GM06990 (cell line): Measurements from ENCODE around the gene CDR2.

Experiments used
- DNase-seq: peaks from one replicate; pipeline ENCODE4 v3.0.0-alpha.2; 2011; ENCODE audit not compliant: insufficient read length; ENCODE audit errors: extremely low read depth
- H3K27me3 ChIP-seq: replicated peaks from 2 replicates; pipeline ENCODE4 v1.6.0; 2011; ENCODE audit warnings: low read length; ENCODE audit not compliant: control insufficient read depth, insufficient read depth
- H3K36me3 ChIP-seq: 2 replicates; pipeline ENCODE4 v1.5.1; 2011; ENCODE audit warnings: low read length; ENCODE audit not compliant: control insufficient read depth, insufficient read depth
- H3K4me3 ChIP-seq: replicated peaks from 2 replicates; pipeline ENCODE4 v1.5.1; 2011; ENCODE audit warnings: low read depth, mild to moderate bottlenecking, control low read depth, low read length
- TF ChIP-seq, protein P1 (sequence below): IDR thresholded peaks from 2 replicates; pipeline ENCODE4 v1.5.1; 2011; ENCODE audit warnings: low read length, control low read depth, mild to moderate bottlenecking, inconsistent platforms; ENCODE audit not compliant: insufficient read depth, poor library complexity, severe bottlenecking

Gene CDR2

DNA sequence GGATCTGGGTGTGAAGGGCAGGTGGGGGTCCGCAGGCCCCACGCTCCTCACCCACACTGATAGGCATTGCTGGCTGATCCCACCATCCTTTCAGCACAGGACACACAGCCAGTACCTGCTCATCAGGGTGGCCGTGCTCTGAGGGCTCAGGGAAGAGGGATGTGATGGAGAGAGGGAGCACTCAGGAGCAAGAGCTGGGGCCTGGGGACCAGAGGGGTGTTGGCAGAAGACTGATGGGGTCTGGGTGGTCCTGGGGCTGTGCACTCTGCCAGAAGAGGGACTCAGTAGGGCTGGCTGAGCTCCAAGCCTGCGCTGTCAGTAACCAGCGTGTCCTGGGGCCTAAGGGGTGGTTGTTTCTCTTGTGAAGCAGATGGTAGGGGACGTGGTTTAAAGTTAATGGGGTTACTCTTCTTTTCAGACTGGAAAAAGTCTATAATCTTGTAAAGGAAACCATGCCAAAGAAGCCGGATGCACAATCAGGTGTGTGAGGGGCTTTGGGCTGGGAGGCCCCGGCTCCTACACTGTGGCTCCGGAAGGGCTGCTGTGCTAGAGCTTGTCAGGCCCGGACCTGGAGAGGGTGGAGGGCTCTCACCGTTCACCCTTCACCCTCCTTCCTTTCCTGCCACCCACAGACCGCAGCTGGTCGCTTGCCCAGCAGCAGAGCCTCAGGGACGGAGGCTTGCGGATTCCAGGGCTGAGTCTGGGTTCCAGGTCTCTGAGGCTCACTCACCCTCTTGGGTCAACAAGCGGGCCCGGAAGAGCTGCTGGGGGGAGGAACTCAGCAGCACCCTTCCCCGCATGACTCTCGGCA is 49.4 kb downstream of the CDR2 start:
- no peak overlapping the region for H3K4me3 ChIP-seq
- DNase-seq, result no peak
- H3K36me3 ChIP-seq, result peaks cover 41% of the 10 kb centered on the region
- H3K27me3 ChIP-seq, result no peaks in the 10 kb centered on the region
- TF ChIP-seq, protein P1, sequence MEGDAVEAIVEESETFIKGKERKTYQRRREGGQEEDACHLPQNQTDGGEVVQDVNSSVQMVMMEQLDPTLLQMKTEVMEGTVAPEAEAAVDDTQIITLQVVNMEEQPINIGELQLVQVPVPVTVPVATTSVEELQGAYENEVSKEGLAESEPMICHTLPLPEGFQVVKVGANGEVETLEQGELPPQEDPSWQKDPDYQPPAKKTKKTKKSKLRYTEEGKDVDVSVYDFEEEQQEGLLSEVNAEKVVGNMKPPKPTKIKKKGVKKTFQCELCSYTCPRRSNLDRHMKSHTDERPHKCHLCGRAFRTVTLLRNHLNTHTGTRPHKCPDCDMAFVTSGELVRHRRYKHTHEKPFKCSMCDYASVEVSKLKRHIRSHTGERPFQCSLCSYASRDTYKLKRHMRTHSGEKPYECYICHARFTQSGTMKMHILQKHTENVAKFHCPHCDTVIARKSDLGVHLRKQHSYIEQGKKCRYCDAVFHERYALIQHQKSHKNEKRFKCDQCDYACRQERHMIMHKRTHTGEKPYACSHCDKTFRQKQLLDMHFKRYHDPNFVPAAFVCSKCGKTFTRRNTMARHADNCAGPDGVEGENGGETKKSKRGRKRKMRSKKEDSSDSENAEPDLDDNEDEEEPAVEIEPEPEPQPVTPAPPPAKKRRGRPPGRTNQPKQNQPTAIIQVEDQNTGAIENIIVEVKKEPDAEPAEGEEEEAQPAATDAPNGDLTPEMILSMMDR, result no peak

DNA sequence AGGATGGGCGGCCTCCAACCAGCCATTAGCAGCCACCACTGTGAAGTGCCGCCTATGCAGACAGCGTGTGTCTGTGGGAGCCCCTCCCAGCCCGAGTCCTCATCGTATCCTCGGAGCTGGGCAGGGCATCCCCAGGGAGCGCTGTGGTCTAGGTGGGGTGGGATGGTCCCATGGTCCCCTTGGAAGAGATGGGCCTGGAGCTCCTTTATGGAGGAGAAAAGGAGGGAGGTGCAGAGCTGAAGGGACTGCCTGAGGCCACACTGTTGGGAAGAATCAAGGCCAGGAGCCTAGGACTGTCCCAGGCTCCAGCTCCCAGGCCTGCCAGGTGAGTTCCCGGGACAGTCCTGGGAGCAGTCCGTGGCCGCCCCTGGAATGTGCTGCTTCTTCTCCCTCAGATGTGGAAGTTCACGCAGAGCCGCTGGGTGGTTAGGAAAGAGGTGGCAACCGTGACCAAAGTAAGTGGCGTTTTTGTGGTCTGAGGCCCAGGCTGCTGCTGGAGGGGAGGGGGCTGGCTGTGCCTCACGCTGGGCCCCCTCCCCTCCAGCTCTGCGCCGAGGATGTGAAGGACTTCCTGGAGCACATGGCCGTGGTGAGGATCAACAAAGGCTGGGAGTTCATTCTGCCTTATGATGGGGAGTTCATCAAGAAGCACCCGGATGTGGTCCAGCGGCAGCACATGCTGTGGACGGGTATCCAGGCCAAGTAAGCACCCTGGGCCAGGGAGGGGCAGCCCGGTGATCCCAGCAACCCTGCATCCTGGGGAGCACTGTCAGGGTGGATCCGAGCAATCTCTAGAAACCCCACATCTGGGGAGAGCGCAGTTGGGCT is 50.2 kb downstream of the CDR2 start:
- TF ChIP-seq, protein P1, result no peak
- DNase-seq, result no peak
- H3K36me3 ChIP-seq, result peaks cover 41% of the 10 kb centered on the region
- no peaks in the 10 kb centered on the region for H3K27me3 ChIP-seq
- H3K4me3 ChIP-seq, result no peak overlapping the region

DNA sequence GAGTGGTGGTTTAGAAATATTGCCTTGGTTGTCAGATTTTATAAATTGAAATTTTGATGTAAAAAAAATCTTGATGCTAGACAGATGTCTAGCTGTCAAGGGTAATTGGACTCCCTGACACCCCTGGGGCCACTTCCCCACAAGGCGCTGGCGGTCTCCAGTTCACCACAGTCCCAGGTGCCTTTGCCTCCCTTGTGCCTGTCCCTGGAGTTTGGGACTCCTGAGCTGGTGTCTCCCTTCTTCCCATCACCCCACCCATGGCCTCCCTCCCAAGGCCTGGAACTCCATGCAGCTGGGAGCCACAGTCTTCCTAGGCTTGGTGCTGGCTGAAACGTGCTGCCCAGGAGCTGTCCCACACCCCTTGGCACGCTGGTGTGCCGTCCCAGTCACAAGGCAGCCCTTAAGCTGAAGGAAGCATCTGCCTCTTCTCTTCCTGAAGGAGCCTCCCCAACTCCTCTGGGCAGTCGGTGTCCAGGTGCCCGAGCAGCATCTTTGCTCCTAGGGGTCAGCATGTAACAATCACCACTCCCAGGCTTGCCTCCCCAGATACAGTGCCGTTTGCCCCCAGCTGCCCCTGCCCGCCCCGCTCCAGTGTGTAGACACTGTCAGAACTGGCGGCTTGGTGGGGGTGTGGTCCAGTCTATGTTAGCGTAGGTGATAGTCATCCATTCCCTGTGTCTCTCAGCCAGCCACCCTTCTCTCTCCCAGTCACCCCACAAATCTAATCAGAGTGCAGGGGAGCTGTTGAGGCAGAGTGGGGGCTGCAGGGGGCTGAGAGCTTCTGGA is 51.1 kb downstream of the CDR2 start:
- Histone ChIP-seq H3K36me3 (peaks cover 44% of the 10 kb centered on the region), H3K27me3 (no peaks in the 10 kb centered on the region), H3K4me3 (no peak overlapping the region)
- no peak for DNase-seq
- TF ChIP-seq, protein P1, result no peak

DNA sequence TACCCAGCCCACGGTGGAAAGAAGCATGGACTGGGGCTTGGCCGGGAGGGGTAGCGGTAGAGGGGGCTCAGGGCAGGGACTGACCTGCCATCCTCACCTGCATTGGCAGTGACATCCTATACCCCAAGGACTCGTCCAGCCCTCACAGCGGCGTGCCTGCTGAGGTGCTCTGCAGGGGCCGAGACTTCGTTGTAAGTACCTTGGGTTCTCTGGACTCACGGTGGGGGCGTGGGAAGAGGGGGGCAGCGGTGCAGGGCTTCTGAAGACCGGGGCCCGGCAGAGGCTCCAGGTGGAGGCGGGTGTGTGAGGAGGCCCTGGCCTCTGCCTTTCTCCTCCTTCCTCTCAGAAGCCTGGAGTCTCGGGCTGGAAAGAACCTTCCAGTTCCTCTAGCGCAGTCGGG is 51.7 kb downstream of the CDR2 start:
- H3K36me3 ChIP-seq, result peaks cover 42% of the 10 kb centered on the region
- TF ChIP-seq, protein P1, result no peak
- no peak overlapping the region for H3K4me3 ChIP-seq
- H3K27me3 ChIP-seq, result no peaks in the 10 kb centered on the region
- DNase-seq, result no peak

DNA sequence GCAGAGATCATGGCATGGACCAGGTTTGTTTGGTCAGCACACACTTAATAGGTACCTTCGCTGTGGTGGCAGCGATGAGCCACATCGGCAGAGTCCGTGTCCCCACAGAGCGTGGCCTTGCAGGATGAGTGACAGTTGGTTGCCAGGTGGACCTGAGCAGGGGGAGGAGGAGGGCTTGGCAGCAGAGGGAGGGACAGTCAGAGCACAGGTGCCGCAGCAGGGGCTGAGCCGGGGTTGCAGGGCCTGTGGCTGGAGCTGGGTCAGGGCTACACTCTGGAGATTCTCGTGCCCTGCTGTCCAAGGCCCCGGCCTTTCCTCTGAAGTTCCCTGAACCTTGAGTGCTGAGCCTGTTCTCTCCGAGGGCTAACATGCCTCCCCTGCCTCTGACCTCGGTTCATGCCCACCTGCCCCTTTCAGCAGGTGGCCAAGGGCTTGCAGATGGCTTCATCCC is 52.4 kb downstream of the CDR2 start:
- Histone ChIP-seq H3K36me3 (peaks cover 39% of the 10 kb centered on the region), H3K4me3 (no peak overlapping the region), H3K27me3 (no peaks in the 10 kb centered on the region)
- TF ChIP-seq, protein P1, result no peak
- no peak for DNase-seq
